H9 (cell line): ENCODE results near the gene ZNF691. TPM values are rescaled to one million over a fixed set of nuclear protein-coding genes. Genes with fewer than 3 reads are reported as not detected.

ENCODE experiments used
- DNase-seq: peaks from one replicate; pipeline ENCODE4 v3.0.0-alpha.2; 2017
- H2AFZ ChIP-seq: one replicate; pipeline ENCODE4 v1.6.1; 2013; ENCODE audit warnings: mild to moderate bottlenecking, low read length, control low read depth, moderate library complexity
- H2AK5ac ChIP-seq: 2 replicates; pipeline ENCODE4 v1.6.1; 2013; ENCODE audit warnings: low read length, control low read depth, mixed read lengths; ENCODE audit not compliant: insufficient read length
- H2BK120ac ChIP-seq: one replicate; pipeline ENCODE4 v1.6.1; 2013; ENCODE audit warnings: low read depth, mild to moderate bottlenecking, low read length, control low read depth, inconsistent platforms; ENCODE audit not compliant: poor library complexity, severe bottlenecking
- H2BK12ac ChIP-seq: 2 replicates; pipeline ENCODE4 v1.6.1; 2013; ENCODE audit warnings: low read length, control low read depth, mixed read lengths, low read depth; ENCODE audit not compliant: insufficient read length
- H2BK15ac ChIP-seq: 2 replicates; pipeline ENCODE4 v1.6.1; 2013; ENCODE audit warnings: low read depth, low read length, control low read depth
- H2BK20ac ChIP-seq: one replicate; pipeline ENCODE4 v1.6.1; 2013; ENCODE audit warnings: low read depth, mild to moderate bottlenecking, low read length, control low read depth, inconsistent platforms; ENCODE audit not compliant: poor library complexity, severe bottlenecking
- H2BK5ac ChIP-seq: 2 replicates; pipeline ENCODE4 v1.6.1; 2013; ENCODE audit warnings: low read length, control low read depth, mixed read lengths; ENCODE audit not compliant: insufficient read length
- H3K14ac ChIP-seq: 2 replicates; pipeline ENCODE4 v1.6.1; 2013; ENCODE audit warnings: low read length, control low read depth; ENCODE audit not compliant: insufficient read depth
- H3K18ac ChIP-seq: 2 replicates; pipeline ENCODE4 v1.6.1; 2013; ENCODE audit warnings: low read depth, mild to moderate bottlenecking, mixed read lengths, low read length, control low read depth; ENCODE audit not compliant: insufficient read length
- H3K23ac ChIP-seq: 2 replicates; pipeline ENCODE4 v1.6.1; 2013; ENCODE audit warnings: low read length, control low read depth, mixed read lengths, low read depth; ENCODE audit not compliant: insufficient read length
- H3K23me2 ChIP-seq: 2 replicates; pipeline ENCODE4 v1.6.1; 2013; ENCODE audit warnings: low read depth, mild to moderate bottlenecking, mixed read lengths, low read length, control low read depth; ENCODE audit not compliant: insufficient read length, poor library complexity, severe bottlenecking
- H3K27ac ChIP-seq: 2 replicates; pipeline ENCODE4 v1.5.1; 2013; ENCODE audit warnings: low read length, control low read depth, mixed read lengths, low read depth; ENCODE audit not compliant: insufficient read length
- H3K27me3 ChIP-seq: 2 replicates; pipeline ENCODE4 v1.6.1; 2013; ENCODE audit warnings: low read length, control low read depth, inconsistent platforms; ENCODE audit not compliant: insufficient read depth
- H3K4ac ChIP-seq: 2 replicates; pipeline ENCODE4 v1.6.1; 2013; ENCODE audit warnings: low read depth, mild to moderate bottlenecking, control low read depth, inconsistent platforms, low read length, moderate library complexity
- H3K4me1 ChIP-seq: 2 replicates; pipeline ENCODE4 v1.6.1; 2013; ENCODE audit warnings: low read length, control low read depth, inconsistent platforms; ENCODE audit not compliant: insufficient read depth
- H3K4me2 ChIP-seq: 2 replicates; pipeline ENCODE4 v1.6.1; 2013; ENCODE audit warnings: low read length, control low read depth, mixed read lengths; ENCODE audit not compliant: insufficient read length, insufficient read depth
- H3K56ac ChIP-seq: 2 replicates; pipeline ENCODE4 v1.6.1; 2013; ENCODE audit warnings: low read depth, mild to moderate bottlenecking, mixed read lengths, low read length, control low read depth; ENCODE audit not compliant: insufficient read length
- H3K79me1 ChIP-seq: 2 replicates; pipeline ENCODE4 v1.6.1; 2013; ENCODE audit warnings: low read depth, mild to moderate bottlenecking, moderate library complexity, low read length, control low read depth, inconsistent platforms; ENCODE audit not compliant: insufficient read depth, poor library complexity, severe bottlenecking
- H3K79me2 ChIP-seq: 2 replicates; pipeline ENCODE4 v1.6.1; 2013; ENCODE audit warnings: low read length, control low read depth, inconsistent platforms; ENCODE audit not compliant: insufficient read depth
- H3K9ac ChIP-seq: 2 replicates; pipeline ENCODE4 v1.6.1; 2013; ENCODE audit warnings: low read length, control low read depth, mixed read lengths; ENCODE audit not compliant: insufficient read length; ENCODE audit errors: extremely low read depth
- H3K9me3 ChIP-seq: one replicate; pipeline ENCODE4 v1.6.1; 2013; ENCODE audit warnings: low read depth, low read length, inconsistent platforms; ENCODE audit not compliant: control insufficient read depth
- H3T11ph ChIP-seq: one replicate; pipeline ENCODE4 v1.6.1; 2013; ENCODE audit warnings: mild to moderate bottlenecking, low read length, control low read depth, inconsistent platforms
- H4K20me1 ChIP-seq: one replicate; pipeline ENCODE4 v1.6.1; 2013; ENCODE audit not compliant: control insufficient read depth, insufficient read length, insufficient read depth
- H4K5ac ChIP-seq: 2 replicates; pipeline ENCODE4 v1.6.1; 2013; ENCODE audit warnings: low read depth, mild to moderate bottlenecking, mixed read lengths, low read length, control low read depth; ENCODE audit not compliant: insufficient read length
- H4K8ac ChIP-seq: replicated peaks from 2 replicates; pipeline ENCODE4 v1.6.1; 2013; ENCODE audit warnings: low read length, control low read depth, mixed read lengths, low read depth; ENCODE audit not compliant: insufficient read length
- H4K91ac ChIP-seq: 2 replicates; pipeline ENCODE4 v1.6.1; 2013; ENCODE audit warnings: low read depth, mild to moderate bottlenecking, moderate library complexity, mixed read lengths, low read length, control low read depth; ENCODE audit not compliant: insufficient read length
- H3K27ac Mint-ChIP-seq, 3 experiments: 2 replicates in 2 of 3; 3 replicates in 1 of 3; pipeline ENCODE4 v1.8.0; 2020 to 2021; ENCODE audit warnings: mixed read lengths in 3 of 3, mild to moderate bottlenecking in 1 of 3, moderate library complexity in 1 of 3
- H3K27me3 Mint-ChIP-seq: 2 replicates; pipeline ENCODE4 v1.8.0; 2021; ENCODE audit warnings: low read depth, mild to moderate bottlenecking, moderate library complexity, mixed read lengths
- H3K36me3 Mint-ChIP-seq, 3 experiments: 2 replicates in 2 of 3; 3 replicates in 1 of 3; pipeline ENCODE4 v1.8.0; 2020 to 2021; ENCODE audit warnings: low read depth in 3 of 3, mixed read lengths in 3 of 3; ENCODE audit not compliant: insufficient read depth in 1 of 3
- H3K4me1 Mint-ChIP-seq, 2 experiments: 2 replicates each; pipeline ENCODE4 v1.8.0; 2020; ENCODE audit warnings: mixed read lengths in 2 of 2
- H3K4me3 Mint-ChIP-seq, 2 experiments: 2 replicates in 1 of 2; 3 replicates in 1 of 2; pipeline ENCODE4 v1.8.0; 2020 to 2021; ENCODE audit warnings: mild to moderate bottlenecking in 2 of 2, mixed read lengths in 2 of 2, moderate library complexity in 1 of 2
- H3K9me3 Mint-ChIP-seq, 2 experiments: 2 replicates in 1 of 2; 3 replicates in 1 of 2; pipeline ENCODE4 v1.8.0; 2020; ENCODE audit warnings: mild to moderate bottlenecking in 2 of 2, mixed read lengths in 2 of 2, moderate library complexity in 1 of 2
- CTCF ChIP-seq: fragments of 200-600 bp; sonication (generic); conservative IDR thresholded peaks from 3 replicates; pipeline ENCODE4 v1.8.0; 2021; ENCODE audit warnings: antibody characterized with exemption, mild to moderate bottlenecking
- WGBS: extraction: QIAGEN DNeasy Blood & Tissue Kit; methylation state at CpG from one replicate; pipeline ENCODE4 v1.1.7; 2013; ENCODE audit warnings: missing lambda C conversion rate, low lambda C conversion rate, mixed read lengths; ENCODE audit not compliant: insufficient read length; ENCODE audit errors: extremely low coverage; 5-methylcytosine and 5-hydroxymethylcytosine counted together
- total RNA-seq: library from RNA; stranded (reverse); gene quantifications from 2 replicates; pipeline ENCODE4 v1.2.1, GENCODE V29; 2021

ZNF691 gene
- total RNA-seq, 1 experiment from 2014 or later = 20.1 TPM

GRCh38 chr1:42886046-42886739 is 39.8 kb downstream of the ZNF691 start:
- Histone ChIP-seq H4K8ac (no peak overlapping the region), H2AFZ (no peak overlapping the region), H2BK5ac (no peak overlapping the region), H2BK12ac (no peak overlapping the region), H2BK15ac (no peak overlapping the region), H3K79me1 (no peaks in the 10 kb centered on the region), H3T11ph (no peak overlapping the region), H2BK20ac (no peak overlapping the region), H3K4ac (no peak overlapping the region), H3K4me2 (no peak overlapping the region), H2BK120ac (no peak overlapping the region), H3K18ac (no peak overlapping the region), H3K9ac (no peak overlapping the region), H2AK5ac (no peak overlapping the region), H3K27me3 (no peaks in the 10 kb centered on the region), H3K23ac (no peak overlapping the region), H4K5ac (no peak overlapping the region), H3K79me2 (no peaks in the 10 kb centered on the region), H3K14ac (no peak overlapping the region), H3K9me3 (no peaks in the 10 kb centered on the region), H3K4me1 (no peaks in the 10 kb centered on the region), H4K20me1 (no peaks in the 10 kb centered on the region), H3K56ac (no peak overlapping the region), H3K23me2 (no peaks in the 10 kb centered on the region), H4K91ac (no peak overlapping the region), H3K27ac (no peak overlapping the region)
- H3K27me3 Mint-ChIP-seq = no peaks in the 10 kb centered on the region; the same call in 1 of the 2 replicates
- H3K4me3 Mint-ChIP-seq = no peak overlapping the region
- no peak overlapping the region for H3K27ac Mint-ChIP-seq
- TF ChIP-seq CTCF = no peak
- no peaks in the 10 kb centered on the region for H3K4me1 Mint-ChIP-seq
- DNase-seq = no peak
- no peaks in the 10 kb centered on the region; a peak in 1 of 5 replicates for H3K9me3 Mint-ChIP-seq
- no CpG with 5 or more reads among the region's 16 CpGs for WGBS
- no peaks in the 10 kb centered on the region for H3K36me3 Mint-ChIP-seq
